Measurements from ENCODE around the gene GALNT7. TPM values are rescaled to one million over a fixed set of nuclear protein-coding genes. Genes with fewer than 3 reads are reported as not detected.

GALNT7 gene
- total RNA-seq, 4 donors from 2014 or later: 6.8 to 24.8 (median 14.2) TPM

DNA sequence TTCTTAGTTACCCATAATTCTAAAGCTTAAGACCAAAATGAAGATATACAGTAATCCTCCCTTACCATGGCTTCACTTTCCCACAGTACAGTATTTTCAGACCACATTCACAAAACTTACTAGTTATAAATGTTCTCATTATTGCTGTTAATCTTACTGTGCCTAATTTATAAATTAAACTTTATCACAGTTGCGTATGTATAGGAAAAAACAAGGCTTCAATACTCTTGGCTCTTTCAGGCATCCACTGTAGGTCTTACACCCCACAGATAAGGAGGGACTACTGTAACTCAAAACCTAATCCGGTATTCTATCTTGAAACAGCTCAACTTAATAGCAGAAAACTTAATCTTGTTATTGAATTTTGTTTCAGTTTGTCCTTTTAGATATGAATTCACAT is 162.0 kb downstream of the GALNT7 start:
- TF ChIP-seq, protein P1, sequence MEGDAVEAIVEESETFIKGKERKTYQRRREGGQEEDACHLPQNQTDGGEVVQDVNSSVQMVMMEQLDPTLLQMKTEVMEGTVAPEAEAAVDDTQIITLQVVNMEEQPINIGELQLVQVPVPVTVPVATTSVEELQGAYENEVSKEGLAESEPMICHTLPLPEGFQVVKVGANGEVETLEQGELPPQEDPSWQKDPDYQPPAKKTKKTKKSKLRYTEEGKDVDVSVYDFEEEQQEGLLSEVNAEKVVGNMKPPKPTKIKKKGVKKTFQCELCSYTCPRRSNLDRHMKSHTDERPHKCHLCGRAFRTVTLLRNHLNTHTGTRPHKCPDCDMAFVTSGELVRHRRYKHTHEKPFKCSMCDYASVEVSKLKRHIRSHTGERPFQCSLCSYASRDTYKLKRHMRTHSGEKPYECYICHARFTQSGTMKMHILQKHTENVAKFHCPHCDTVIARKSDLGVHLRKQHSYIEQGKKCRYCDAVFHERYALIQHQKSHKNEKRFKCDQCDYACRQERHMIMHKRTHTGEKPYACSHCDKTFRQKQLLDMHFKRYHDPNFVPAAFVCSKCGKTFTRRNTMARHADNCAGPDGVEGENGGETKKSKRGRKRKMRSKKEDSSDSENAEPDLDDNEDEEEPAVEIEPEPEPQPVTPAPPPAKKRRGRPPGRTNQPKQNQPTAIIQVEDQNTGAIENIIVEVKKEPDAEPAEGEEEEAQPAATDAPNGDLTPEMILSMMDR (IDR thresholded peaks at IDR 0.05; ENCODE audit: low read depth): no peak

GRCh38 chr4:173332021-173332487 is 163.4 kb downstream of the GALNT7 start:
- TF ChIP-seq, protein P1 (IDR thresholded peaks at IDR 0.05; ENCODE audit: low read depth): no peak

GRCh38 chr4:173332963-173333657 is 164.5 kb downstream of the GALNT7 start:
- TF ChIP-seq, protein P1 (IDR thresholded peaks at IDR 0.05; ENCODE audit: low read depth): no peak

GRCh38 chr4:173333658-173334084 is 165.1 kb downstream of the GALNT7 start:
- TF ChIP-seq, protein P1 (IDR thresholded peaks at IDR 0.05; ENCODE audit: low read depth): no peak

GRCh38 chr4:173334085-173334890 is 165.7 kb downstream of the GALNT7 start, which contains the start of gene HMGB2:
Gene HMGB2 (minus strand): TSS chr4:173334358. CDS start chr4:173333649, 709 bp downstream.
- TF ChIP-seq, protein P1 (IDR thresholded peaks at IDR 0.05; ENCODE audit: low read depth): no peak

DNA sequence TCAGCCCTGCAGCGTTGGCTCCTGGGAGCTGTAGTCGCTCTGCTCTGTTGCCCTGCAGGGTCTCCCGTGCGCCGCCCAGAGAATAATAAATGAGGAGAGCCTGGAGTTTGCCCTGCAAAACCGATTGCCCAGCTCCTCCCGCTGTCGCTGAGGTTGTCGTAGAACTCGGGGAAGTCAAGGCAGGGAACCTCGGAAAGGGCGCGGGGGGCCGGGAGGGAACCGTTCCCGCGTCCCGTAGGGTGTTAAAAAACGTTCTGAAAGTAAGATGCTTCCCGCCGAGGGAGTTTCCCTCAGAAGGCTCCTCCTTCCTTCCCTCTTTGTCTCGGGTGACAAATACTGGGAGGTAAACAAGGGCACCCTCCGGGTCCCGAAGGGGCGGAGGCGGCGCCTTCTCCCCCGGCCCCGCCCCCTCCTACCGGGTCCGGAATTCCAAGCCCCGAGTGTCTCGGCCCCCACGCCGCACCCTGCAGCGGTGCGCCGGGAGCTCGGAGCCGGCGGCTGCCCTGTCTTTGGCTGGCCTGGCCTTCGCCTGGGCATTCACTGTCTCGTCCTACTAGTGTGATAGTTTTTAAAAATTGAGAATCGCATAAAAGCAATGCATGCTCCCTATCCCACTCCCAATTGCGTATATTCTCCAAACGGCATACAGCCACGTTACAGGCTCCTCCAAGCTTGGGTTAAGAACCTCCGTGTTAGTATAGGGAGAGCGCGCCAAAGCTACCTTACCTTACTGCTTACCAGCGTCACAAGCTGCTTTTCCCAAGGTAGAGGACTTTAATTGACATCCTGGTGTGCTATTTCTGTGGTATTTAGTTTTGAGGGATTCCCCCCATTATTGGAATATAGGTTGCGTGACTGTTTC is 166.5 kb downstream of the GALNT7 start:
- TF ChIP-seq, protein P1 (IDR thresholded peaks at IDR 0.05; ENCODE audit: low read depth): no peak

All from subcutaneous adipose tissue (tissue), 4 donors.